Esophagus mucosa (tissue), 1 donor: ENCODE data around the gene XYLT1. TPM values are rescaled to one million over a fixed set of nuclear protein-coding genes. Genes with fewer than 3 reads are reported as not detected.

Experiments
- ATAC-seq: fragments of 200-7000 bp; cut with Tn5 transposase; one replicate; pipeline ENCODE4 v1.9.1; 2020
- total RNA-seq: library from RNA; stranded (reverse); gene quantifications from one replicate; pipeline ENCODE4 v1.2.4, GENCODE V29; 2023
- donor health status: DM: yes; HTN: yes; CAD: no.

Gene XYLT1
- total RNA-seq, 1 donor from 2014 or later: 11.0 TPM

- ATAC-seq: no peak
Measured at GRCh38 chr16:17303101-17303500, 167.7 kb downstream of the XYLT1 start.

GRCh38 chr16:17302620-17303019 lies 168.1 kb downstream of the XYLT1 start:
- ATAC-seq: no peak

GRCh38 chr16:17302214-17302613 lies 168.5 kb downstream of the XYLT1 start:
- no peak for ATAC-seq

DNA sequence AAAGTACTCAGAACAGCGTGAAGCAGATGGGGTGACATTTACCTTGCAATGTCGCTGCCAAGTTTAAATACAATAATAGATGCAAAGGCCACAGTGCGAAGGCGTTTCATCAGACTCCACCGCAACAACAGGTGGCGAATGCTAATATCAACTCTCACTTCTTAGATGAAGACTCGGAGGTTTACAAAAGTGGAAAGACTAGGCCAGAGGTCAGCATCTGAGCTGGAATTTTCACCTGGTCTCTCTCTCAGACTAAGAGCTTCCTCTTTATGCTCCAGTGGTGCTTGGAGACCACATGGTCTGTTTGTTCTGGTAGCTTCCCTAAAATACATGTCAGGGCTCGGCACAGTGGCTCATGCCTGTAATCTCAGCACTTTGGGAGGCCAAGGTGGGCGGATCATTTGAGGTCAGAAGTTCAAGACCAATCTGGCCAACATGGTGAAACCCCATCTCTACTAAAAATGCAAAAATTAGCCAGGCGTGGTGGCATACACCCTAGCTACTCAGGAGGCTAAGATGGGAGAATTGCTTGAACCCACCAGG lies 169.1 kb downstream of the XYLT1 start:
- peak; percentile 49 for ATAC-seq

- no peak for ATAC-seq
Measured at GRCh38 chr16:17301184-17301583, 169.6 kb downstream of the XYLT1 start.

DNA sequence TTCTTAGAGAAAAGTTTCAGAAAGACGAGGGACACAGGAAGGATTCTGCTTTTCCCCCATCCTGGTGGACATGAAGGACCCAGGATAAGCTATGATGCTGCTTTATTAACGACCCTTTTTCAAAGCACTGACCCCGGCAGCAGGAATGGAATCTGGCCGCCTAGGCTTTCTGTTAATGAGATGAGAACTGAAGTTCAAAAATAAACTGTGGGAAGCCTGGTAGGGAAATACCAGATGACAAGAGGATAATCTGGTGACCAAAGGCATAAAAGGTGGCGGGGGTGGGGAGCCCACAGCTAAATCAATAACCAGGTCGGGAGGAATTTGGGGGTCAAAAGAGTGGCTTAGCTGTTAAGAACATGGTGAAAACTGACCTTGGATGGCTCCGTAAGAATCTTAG lies 171.0 kb downstream of the XYLT1 start:
- ATAC-seq: no peak

GRCh38 chr16:17298238-17298637 lies 172.5 kb downstream of the XYLT1 start:
- ATAC-seq: no peak

DNA sequence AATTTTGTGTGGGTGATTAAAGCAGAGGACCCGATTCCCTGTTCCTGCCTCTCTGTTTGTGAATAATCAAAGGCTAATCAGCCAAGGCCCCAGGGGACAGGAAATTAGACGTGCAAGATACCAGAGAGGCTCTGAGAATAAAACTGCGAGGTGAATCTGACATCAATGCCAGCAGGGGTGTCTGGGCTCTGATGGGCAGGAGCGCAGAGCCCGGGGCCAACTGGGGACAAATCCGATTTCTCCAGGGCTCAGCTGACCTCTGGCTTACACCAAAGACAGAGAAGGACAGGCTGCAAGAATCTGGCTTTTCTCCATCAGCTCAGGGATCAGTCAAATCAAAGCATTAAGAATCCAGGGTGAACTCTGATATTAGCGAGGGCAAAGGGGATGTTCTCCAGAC lies 174.3 kb downstream of the XYLT1 start:
- no peak for ATAC-seq

DNA sequence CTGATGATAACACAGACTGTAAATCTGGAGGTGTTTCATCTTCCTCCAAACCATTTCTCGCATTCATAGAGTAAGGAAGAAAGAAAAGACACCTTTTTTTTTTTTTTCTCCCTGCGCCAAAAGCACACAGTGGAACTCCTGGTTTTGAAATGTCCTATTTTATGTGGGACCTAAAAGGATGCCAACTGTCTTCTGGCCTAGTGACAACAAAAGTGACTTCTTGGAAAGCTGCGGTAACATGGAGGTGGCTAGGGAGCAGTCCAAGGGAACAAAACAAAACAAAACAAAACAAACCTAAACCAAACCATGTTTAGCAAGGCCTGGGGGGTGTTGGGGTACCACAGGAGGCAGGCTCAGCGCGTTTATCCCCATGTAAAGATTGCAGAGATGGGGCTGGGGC lies 174.8 kb downstream of the XYLT1 start:
- ATAC-seq: no peak

- ATAC-seq: no peak
Measured at GRCh38 chr16:17294856-17295255, 175.9 kb downstream of the XYLT1 start.

DNA sequence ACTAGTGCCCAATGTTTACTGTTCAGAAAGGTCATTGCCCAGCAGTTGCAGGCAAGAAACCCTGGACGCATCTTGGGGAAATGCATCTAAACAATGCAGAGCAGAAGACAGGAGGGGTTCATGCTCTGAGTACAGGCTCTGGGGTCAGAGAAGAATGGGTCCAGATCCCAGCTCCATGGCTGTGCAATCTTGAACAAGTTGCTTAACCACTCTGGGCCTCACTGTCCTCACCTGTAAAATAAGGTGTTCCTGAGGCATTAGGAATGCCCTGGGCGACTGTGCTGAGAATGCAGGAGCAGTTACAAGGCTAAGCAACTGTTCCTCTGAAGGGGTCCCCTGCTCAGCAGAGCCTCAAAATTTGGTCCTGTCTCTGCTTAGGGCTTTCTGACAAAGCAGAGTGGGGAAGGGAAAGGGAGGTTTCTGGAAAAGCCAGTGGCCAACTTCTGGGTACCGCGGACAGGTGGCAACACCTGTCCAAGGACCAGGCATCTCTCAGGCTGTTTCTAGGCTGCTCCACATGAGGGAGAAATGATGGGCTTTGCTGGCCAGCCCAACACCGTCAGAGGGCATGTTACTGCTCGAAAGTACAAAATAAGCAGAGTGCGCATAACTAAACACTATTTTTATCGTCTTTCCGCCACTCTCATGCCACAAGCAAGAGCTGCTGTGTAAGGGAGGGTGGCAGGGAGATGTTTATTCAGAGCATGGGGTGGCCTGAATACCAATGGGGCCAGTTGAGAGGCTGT lies 176.8 kb downstream of the XYLT1 start:
- no peak for ATAC-seq

- no peak for ATAC-seq
Measured at GRCh38 chr16:17291289-17291688, 179.5 kb downstream of the XYLT1 start.

- no peak for ATAC-seq
Measured at GRCh38 chr16:17289674-17290635, 180.8 kb downstream of the XYLT1 start.

DNA sequence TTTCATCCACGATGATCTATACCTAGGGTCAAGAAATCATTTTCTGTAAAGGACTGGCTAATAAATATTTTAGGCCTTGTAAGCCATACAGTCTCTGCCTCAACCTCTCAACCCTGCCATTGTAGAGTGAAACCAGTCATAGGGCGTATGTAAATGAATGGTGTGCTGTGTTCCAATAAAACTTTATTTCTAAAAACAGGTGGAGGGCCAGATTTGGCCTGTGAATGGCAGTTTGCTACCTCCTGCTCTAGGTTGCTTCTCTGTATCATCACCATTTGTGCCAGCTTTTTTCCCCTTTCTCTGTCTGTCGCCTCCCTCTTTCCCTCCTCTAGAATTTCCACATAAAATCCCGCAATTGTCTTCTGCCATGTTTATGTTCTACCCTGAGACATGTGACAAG lies 181.7 kb downstream of the XYLT1 start:
- ATAC-seq: no peak

GRCh38 chr16:17287166-17287800 lies 183.5 kb downstream of the XYLT1 start:
- ATAC-seq: no peak

- no peak for ATAC-seq
Measured at GRCh38 chr16:17286443-17286842, 184.3 kb downstream of the XYLT1 start.

- no peak for ATAC-seq
Measured at GRCh38 chr16:17283016-17283415, 187.7 kb downstream of the XYLT1 start.

DNA sequence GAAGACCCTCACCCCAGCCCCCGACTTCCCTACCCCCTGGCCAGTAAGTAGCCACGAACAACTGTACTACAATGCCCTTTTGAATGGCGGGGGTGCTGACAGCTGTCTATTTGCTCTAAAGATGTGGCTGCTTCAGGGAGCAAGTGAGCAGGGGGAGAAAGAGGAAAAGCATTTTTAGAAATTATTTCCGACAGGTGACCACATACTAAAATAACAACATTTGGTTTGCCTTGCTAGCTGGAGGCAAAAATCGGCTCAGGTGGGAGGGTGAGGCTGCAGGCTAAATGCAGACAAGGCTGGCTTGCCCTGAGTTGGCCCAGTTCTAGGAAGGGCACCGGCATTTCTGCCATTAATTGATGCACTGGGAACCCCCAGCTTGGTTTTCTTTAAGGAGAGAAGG lies 188.5 kb downstream of the XYLT1 start:
- ATAC-seq: no peak

GRCh38 chr16:17281052-17281451 lies 189.7 kb downstream of the XYLT1 start:
- peak; percentile 52 for ATAC-seq

DNA sequence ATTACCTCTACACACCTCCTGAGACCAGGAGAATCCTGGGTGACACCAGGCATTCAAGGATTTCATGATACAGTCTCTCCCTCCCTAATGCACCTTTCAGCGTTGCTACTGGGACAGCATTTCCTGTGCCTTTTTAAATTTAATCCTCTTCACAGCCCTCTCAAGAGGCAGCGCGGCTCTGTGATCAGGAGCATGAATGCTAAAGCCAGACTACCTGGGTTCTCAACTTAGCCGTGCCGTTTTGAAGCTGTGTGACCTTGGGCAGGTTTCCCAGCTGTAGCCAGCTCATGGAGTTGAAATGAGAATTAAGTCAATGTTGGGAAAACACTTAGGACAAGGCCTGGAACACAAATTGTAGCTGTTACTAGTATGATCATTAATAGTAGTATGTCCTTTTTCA lies 191.8 kb downstream of the XYLT1 start:
- ATAC-seq: no peak

DNA sequence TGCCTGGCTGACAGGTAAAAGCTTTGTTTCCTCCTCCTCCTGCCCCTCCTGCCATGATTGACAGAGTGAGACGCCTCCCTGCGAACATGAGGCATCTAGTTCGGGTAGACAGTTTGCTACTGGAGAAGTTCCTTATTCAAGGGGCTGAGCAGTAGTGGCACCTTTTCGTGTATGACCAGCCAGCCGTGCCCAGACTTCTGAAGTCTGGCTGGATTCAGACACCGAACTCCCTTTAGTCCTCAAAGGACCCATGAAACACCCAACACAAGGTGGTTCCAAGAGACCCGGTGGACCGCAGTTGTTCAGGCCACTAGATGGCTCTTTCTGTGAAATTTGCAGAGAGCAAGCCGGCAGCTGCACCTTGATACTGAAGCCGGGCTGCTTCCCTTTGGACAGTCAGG lies 192.8 kb downstream of the XYLT1 start:
- ATAC-seq: no peak

DNA sequence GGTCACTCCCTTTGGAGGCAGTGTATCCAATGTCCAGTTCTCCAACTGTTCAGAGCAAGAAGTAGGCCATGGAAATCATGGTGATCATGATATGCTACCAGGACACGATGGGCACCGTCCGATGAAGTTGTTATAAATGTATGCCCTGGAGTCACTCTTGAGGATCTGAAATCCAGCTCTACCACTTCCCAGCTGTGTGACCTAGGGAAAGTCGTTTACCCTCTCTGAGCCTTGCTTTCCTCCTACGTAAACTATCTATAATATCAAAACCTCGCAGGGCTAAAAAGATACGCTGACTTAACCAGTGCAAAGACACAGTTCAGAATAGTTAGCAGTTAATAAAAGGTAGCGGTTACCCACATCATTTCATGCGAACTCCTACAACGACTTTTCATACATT lies 194.2 kb downstream of the XYLT1 start:
- ATAC-seq: no peak

DNA sequence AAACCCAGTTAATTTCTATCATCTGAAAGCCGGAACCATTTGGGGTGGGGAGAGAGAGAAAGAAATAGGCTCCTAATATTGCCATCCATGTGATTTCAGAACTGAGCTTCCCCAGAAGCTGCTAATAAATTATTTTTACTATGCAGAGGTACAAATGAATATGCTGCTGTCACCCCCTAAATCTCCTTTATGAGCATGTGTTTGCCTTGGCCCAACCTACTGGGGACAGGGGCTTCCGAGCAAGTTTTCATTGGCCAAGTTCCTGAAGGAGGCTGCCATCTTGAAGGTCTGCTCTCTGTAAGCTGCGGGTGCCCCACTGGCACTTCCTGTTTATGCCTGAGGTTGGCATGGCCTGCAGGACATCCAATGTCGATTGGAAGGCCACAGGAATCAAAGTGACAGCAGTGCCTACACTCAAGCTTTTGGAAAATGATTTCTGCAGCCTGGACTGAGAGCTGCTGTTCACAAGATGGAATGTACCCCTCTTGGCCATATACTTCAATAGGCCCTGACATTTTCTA lies 194.7 kb downstream of the XYLT1 start:
- ATAC-seq: no peak
